H1 (cell line): ENCODE measurements around the gene SHC3. TPM values are rescaled to one million over a fixed set of nuclear protein-coding genes. Genes with fewer than 3 reads are reported as not detected.

ENCODE experiments used
- CTCF ChIA-PET: fragments of 300-600 bp; sonication (Branson Sonifier 250); formaldehyde crosslinking; loops from one replicate; lab custom pipeline; 2021; ENCODE audit not compliant: partially characterized antibody; lab: Charles Lee
- POLR2A ChIA-PET: fragments of 300-600 bp; sonication (Branson Sonifier 250); formaldehyde crosslinking; loops from one replicate; lab custom pipeline; 2021; ENCODE audit warnings: inconsistent platforms; ENCODE audit not compliant: partially characterized antibody; lab: Charles Lee
- DNase-seq, 2 experiments: peaks; one replicate each; pipeline versions ENCODE4 v3.0.0 to v3.0.0-alpha.2; 2010 to 2022; ENCODE audit warnings: low spot score in 2 of 2, low read depth in 1 of 2, mixed read lengths in 1 of 2
- FAIRE-seq: peaks from 2 replicates; lab custom pipeline; 2011; peaks lifted over from hg19 to GRCh38; lab: Jason Lieb, UNC
- H2AFZ ChIP-seq: 2 replicates; pipeline ENCODE4 v1.8.1; 2012; ENCODE audit warnings: low read length, inconsistent platforms
- H2AK5ac ChIP-seq: 2 replicates; pipeline ENCODE4 v1.6.1; 2013; ENCODE audit warnings: low read depth, low read length
- H2BK120ac ChIP-seq: replicated peaks from 2 replicates; pipeline ENCODE3; 2013; ENCODE audit warnings: low read depth, low read length, inconsistent platforms
- H2BK12ac ChIP-seq: 2 replicates; pipeline ENCODE4 v1.6.1; 2013; ENCODE audit warnings: low read depth, low read length
- H2BK15ac ChIP-seq: 2 replicates; pipeline ENCODE4 v1.6.1; 2013; ENCODE audit warnings: low read length
- H2BK20ac ChIP-seq: 2 replicates; pipeline ENCODE4 v1.6.1; 2013; ENCODE audit warnings: low read length
- H2BK5ac ChIP-seq: 2 replicates; pipeline ENCODE4 v1.6.1; 2013; ENCODE audit warnings: low read depth, low read length
- H3K14ac ChIP-seq: 2 replicates; pipeline ENCODE4 v1.6.1; 2013; ENCODE audit warnings: inconsistent platforms; ENCODE audit not compliant: insufficient read length
- H3K18ac ChIP-seq: 2 replicates; pipeline ENCODE4 v1.6.1; 2013; ENCODE audit warnings: low read length; ENCODE audit errors: extremely low read depth
- H3K23ac ChIP-seq: 2 replicates; pipeline ENCODE4 v1.6.1; 2013; ENCODE audit warnings: inconsistent platforms; ENCODE audit not compliant: insufficient read length
- H3K23me2 ChIP-seq: 2 replicates; pipeline ENCODE4 v1.6.1; 2013; ENCODE audit warnings: low read depth, low read length
- H3K27ac ChIP-seq: 2 replicates; pipeline ENCODE4 v1.6.1; 2011; ENCODE audit warnings: low read depth, low read length, inconsistent platforms
- H3K27me3 ChIP-seq, 4 experiments: replicated peaks in 1 of 4; 1 replicate in 1 of 4; 2 replicates in 3 of 4; pipeline versions ENCODE4 v1.6.1 to v1.8.1; 2011 to 2013; ENCODE audit warnings: low read length in 3 of 4, mild to moderate bottlenecking in 3 of 4, inconsistent platforms in 2 of 4, mixed read lengths in 2 of 4, moderate library complexity in 1 of 4; ENCODE audit not compliant: control insufficient read depth in 3 of 4, insufficient read depth in 3 of 4; ENCODE audit errors: extremely low read depth in 1 of 4
- H3K36me3 ChIP-seq, 4 experiments: 2 replicates each; pipeline versions ENCODE4 v1.6.1 to v1.8.1; 2011 to 2013; ENCODE audit warnings: mild to moderate bottlenecking in 4 of 4, low read length in 3 of 4, moderate library complexity in 2 of 4, control low read depth in 1 of 4, inconsistent platforms in 1 of 4; ENCODE audit not compliant: insufficient read depth in 4 of 4, control insufficient read depth in 2 of 4
- H3K4ac ChIP-seq: replicated peaks from 2 replicates; pipeline ENCODE3; 2013; ENCODE audit warnings: low read length, low read depth, mixed read lengths, inconsistent platforms; ENCODE audit not compliant: insufficient read length
- H3K4me1 ChIP-seq, 4 experiments: replicated peaks in 1 of 4; 1 replicate in 1 of 4; 2 replicates in 3 of 4; pipeline versions ENCODE4 v1.6.1 to v1.8.1; 2011 to 2013; ENCODE audit warnings: low read length in 3 of 4, inconsistent platforms in 2 of 4, mixed read lengths in 1 of 4; ENCODE audit not compliant: insufficient read depth in 4 of 4, control insufficient read depth in 3 of 4
- H3K4me2 ChIP-seq, 2 experiments: 2 replicates each; pipeline versions ENCODE4 v1.6.1 to v1.8.1; 2011 to 2013; ENCODE audit warnings: low read depth in 2 of 2, low read length in 2 of 2, control low read depth in 1 of 2, inconsistent platforms in 1 of 2, mild to moderate bottlenecking in 1 of 2; ENCODE audit not compliant: insufficient read depth in 1 of 2
- H3K4me3 ChIP-seq, 4 experiments: fragments of 200-600, 300-600 bp in 1 of 4; sonication (generic), shearing (Covaris generic), sonication (Bioruptor Twin) in 1 of 4; 2 replicates each; pipeline versions ENCODE4 v1.5.1 to v1.8.1; 2011 to 2016; ENCODE audit warnings: low read length in 4 of 4, low read depth in 3 of 4, control low read depth in 2 of 4, inconsistent platforms in 2 of 4, mild to moderate bottlenecking in 2 of 4, mixed read lengths in 1 of 4, moderate library complexity in 1 of 4; ENCODE audit not compliant: insufficient read depth in 2 of 4; ENCODE audit errors: extremely low read depth in 1 of 4
- H3K56ac ChIP-seq: replicated peaks from 2 replicates; pipeline ENCODE3; 2013; ENCODE audit warnings: low read depth, mild to moderate bottlenecking, mixed read lengths, low read length, inconsistent platforms; ENCODE audit not compliant: insufficient read length
- H3K79me1 ChIP-seq: 2 replicates; pipeline ENCODE4 v1.6.1; 2013; ENCODE audit warnings: low read depth, low read length, control low read depth
- H3K79me2 ChIP-seq, 2 experiments: 2 replicates each; pipeline versions ENCODE4 v1.6.1 to v1.8.1; 2012 to 2013; ENCODE audit warnings: low read length in 2 of 2, mild to moderate bottlenecking in 2 of 2, inconsistent platforms in 1 of 2; ENCODE audit not compliant: insufficient read depth in 2 of 2, control insufficient read depth in 1 of 2
- H3K9ac ChIP-seq, 4 experiments: replicated peaks in 1 of 4; 1 replicate in 1 of 4; 2 replicates in 3 of 4; pipeline versions ENCODE4 v1.6.1 to v1.8.1; 2011 to 2013; ENCODE audit warnings: low read depth in 3 of 4, low read length in 3 of 4, control low read depth in 2 of 4, mild to moderate bottlenecking in 2 of 4, moderate library complexity in 2 of 4, inconsistent platforms in 1 of 4; ENCODE audit errors: extremely low read depth in 1 of 4
- H3K9me3 ChIP-seq, 2 experiments: 2 replicates each; pipeline versions ENCODE4 v1.6.1 to v1.8.1; 2012 to 2013; ENCODE audit warnings: mild to moderate bottlenecking in 2 of 2, moderate library complexity in 2 of 2, control low read depth in 1 of 2, inconsistent platforms in 1 of 2, low read depth in 1 of 2, low read length in 1 of 2, mixed read lengths in 1 of 2; ENCODE audit not compliant: insufficient read depth in 2 of 2
- H4K20me1 ChIP-seq, 2 experiments: replicated peaks in 1 of 2; 2 replicates each; pipeline versions ENCODE3 to v1.8.1; 2011 to 2013; ENCODE audit warnings: inconsistent platforms in 2 of 2, low read length in 2 of 2, mild to moderate bottlenecking in 1 of 2; ENCODE audit not compliant: insufficient read depth in 2 of 2, control insufficient read depth in 1 of 2
- H4K5ac ChIP-seq: 2 replicates; pipeline ENCODE4 v1.6.1; 2013; ENCODE audit warnings: low read length, low read depth, mixed read lengths, inconsistent platforms; ENCODE audit not compliant: insufficient read length
- H4K8ac ChIP-seq: 2 replicates; pipeline ENCODE4 v1.8.0; 2013; ENCODE audit warnings: mild to moderate bottlenecking, moderate library complexity, low read length, inconsistent platforms; ENCODE audit not compliant: insufficient read depth; ENCODE audit errors: extremely low read depth
- H4K91ac ChIP-seq: replicated peaks from 2 replicates; pipeline ENCODE3; 2013; ENCODE audit warnings: low read length, mixed read lengths, inconsistent platforms; ENCODE audit not compliant: insufficient read length
- BRCA1 ChIP-seq: IDR thresholded peaks from 2 replicates; pipeline ENCODE4 v1.6.1; 2012; ENCODE audit warnings: low read depth, low read length, improper control_type of control experiment
- CBX5 ChIP-seq: fragments of 300-800, 300-1000 bp; sonication (generic); IDR thresholded peaks from 2 replicates; pipeline ENCODE4 v1.7.1; 2016; ENCODE audit warnings: antibody characterized with exemption, low read length, low read depth
- CREB1 ChIP-seq: IDR thresholded peaks from 2 replicates; pipeline ENCODE4 v1.6.1; 2012; ENCODE audit warnings: inconsistent platforms
- CTCF ChIP-seq, 3 experiments: IDR thresholded peaks; 1 replicate in 2 of 3; 2 replicates in 1 of 3; pipeline versions ENCODE4 v1.5.1 to v1.6.1; 2011; ENCODE audit warnings: low read length in 3 of 3, mild to moderate bottlenecking in 3 of 3, inconsistent platforms in 2 of 3, low read depth in 1 of 3, moderate library complexity in 1 of 3; ENCODE audit not compliant: insufficient read depth in 1 of 3; ENCODE audit errors: control extremely low read depth in 1 of 3
- GTF2F1 ChIP-seq: IDR thresholded peaks from 2 replicates; pipeline ENCODE4 v1.6.1; 2012; ENCODE audit warnings: low read depth, low read length, improper control_type of control experiment, borderline replicate concordance
- JUND ChIP-seq: IDR thresholded peaks from 2 replicates; pipeline ENCODE4 v1.6.1; 2011; ENCODE audit warnings: mild to moderate bottlenecking, improper control_type of control experiment, low read length
- PHF8 ChIP-seq: fragments of 200-600 bp; sonication (generic); conservative IDR thresholded peaks from 2 replicates; pipeline ENCODE4 v1.7.1; 2012; ENCODE audit warnings: low read depth, mild to moderate bottlenecking, inconsistent platforms, low read length, moderate library complexity
- RXRA ChIP-seq: IDR thresholded peaks from 2 replicates; pipeline ENCODE4 v1.6.1; 2011; ENCODE audit warnings: low read depth, mild to moderate bottlenecking, low read length, moderate library complexity; ENCODE audit not compliant: insufficient read depth
- SRF ChIP-seq: IDR thresholded peaks from 2 replicates; pipeline ENCODE4 v1.6.1; 2011; ENCODE audit warnings: mild to moderate bottlenecking, low read depth, low read length, moderate library complexity
- TBP ChIP-seq: IDR thresholded peaks from 2 replicates; pipeline ENCODE4 v1.6.1; 2011; ENCODE audit warnings: low read depth, low read length, improper control_type of control experiment
- WGBS, 2 experiments: shearing (Covaris generic) in 1 of 2; methylation state at CpG; one replicate each; pipeline versions ENCODE4 v1.1.6 to v1.1.7; 2013 to 2015; ENCODE audit warnings: low lambda C conversion rate in 2 of 2, mixed read lengths in 2 of 2, inconsistent platforms in 1 of 2, low coverage in 1 of 2, missing lambda C conversion rate in 1 of 2; ENCODE audit not compliant: insufficient replicate concordance in 2 of 2, insufficient coverage in 1 of 2, insufficient read length in 1 of 2; ENCODE audit errors: extremely low coverage in 1 of 2, missing lambda C conversion rate in 1 of 2; 5-methylcytosine and 5-hydroxymethylcytosine counted together
- polyA plus RNA-seq, 7 experiments: library from polyadenylated mRNA; depleted of rRNA in 3 of 7; stranded (reverse) in 5 of 7; unstranded in 2 of 7; fragments of >200 nt in 5 of 7; fragments of 200-250 nt in 2 of 7; gene quantifications; 1 replicate in 5 of 7; 2 replicates in 1 of 7; 4 replicates in 1 of 7; pipeline versions ENCODE4 v1.2.1 to v1.2.3, GENCODE V29; 2011 to 2013; ENCODE audit warnings: missing spikeins in 2 of 7, mixed read lengths in 2 of 7
- total RNA-seq: library from RNA; stranded (reverse); fragmentation: NEBNext Ultra II Directional; extraction: Animal tissue kit (Norgen Biotek cat#: 25700); gene quantifications from 2 replicates; pipeline ENCODE4 v1.2.1, GENCODE V29; 2021
- TF ChIP-seq, protein P1 (sequence below): IDR thresholded peaks from 2 replicates; pipeline ENCODE4 v1.6.1; 2012; ENCODE audit warnings: low read length, inconsistent platforms

Gene SHC3
- total and polyA plus RNA-seq, 2 of the 8 experiments (the other 6 are each of a cell fraction or from before 2014, with no cell fraction given): 1.4 to 7.1 TPM

DNA sequence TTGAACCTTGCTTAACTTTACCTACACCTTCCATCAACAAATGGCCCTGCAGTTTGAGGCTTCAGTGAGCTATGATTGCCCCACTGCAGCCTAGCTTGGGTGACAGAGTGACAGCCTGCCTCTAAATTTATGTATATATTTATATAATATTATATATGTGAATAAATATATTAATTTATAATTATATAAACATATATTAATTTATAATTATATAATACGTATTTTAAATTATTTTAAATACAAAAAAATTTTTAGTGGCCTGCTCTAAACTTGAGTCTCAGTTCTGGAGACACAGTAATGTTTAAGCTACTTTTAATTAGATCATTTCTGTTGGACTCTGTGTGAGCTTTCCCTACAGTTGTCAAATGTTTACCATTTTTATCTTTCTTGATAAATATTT is 9.3 kb upstream of the SHC3 start:
- no peak for FAIRE-seq
- POLR2A ChIA-PET: no interaction called here
- TF ChIP-seq BRCA1 (no peak), CTCF (IDR thresholded peaks at IDR 0.05; ENCODE audit: control extremely low read depth in 1 of 3, insufficient read depth in 1 of 3, low read depth in 1 of 3, low read length in 3 of 3) (no peak), RXRA (no peak), PHF8 (no peak), GTF2F1 (no peak), CREB1 (no peak), CBX5 (no peak), TBP (no peak), JUND (no peak), SRF (no peak)
- TF ChIP-seq, protein P1, sequence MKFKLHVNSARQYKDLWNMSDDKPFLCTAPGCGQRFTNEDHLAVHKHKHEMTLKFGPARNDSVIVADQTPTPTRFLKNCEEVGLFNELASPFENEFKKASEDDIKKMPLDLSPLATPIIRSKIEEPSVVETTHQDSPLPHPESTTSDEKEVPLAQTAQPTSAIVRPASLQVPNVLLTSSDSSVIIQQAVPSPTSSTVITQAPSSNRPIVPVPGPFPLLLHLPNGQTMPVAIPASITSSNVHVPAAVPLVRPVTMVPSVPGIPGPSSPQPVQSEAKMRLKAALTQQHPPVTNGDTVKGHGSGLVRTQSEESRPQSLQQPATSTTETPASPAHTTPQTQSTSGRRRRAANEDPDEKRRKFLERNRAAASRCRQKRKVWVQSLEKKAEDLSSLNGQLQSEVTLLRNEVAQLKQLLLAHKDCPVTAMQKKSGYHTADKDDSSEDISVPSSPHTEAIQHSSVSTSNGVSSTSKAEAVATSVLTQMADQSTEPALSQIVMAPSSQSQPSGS: no peak

More for the DNA sequence above, 9.3 kb upstream of the SHC3 start:
- Histone ChIP-seq H3K14ac (no peak overlapping the region), H3K18ac (no peak overlapping the region), H3K9me3 (no peaks in the 10 kb centered on the region), H3K36me3 (no peaks in the 10 kb centered on the region), H2AFZ (no peak overlapping the region), H3K56ac (no peak overlapping the region), H2BK20ac (no peak overlapping the region), H3K4me1 (no peaks in the 10 kb centered on the region), H2AK5ac (no peak overlapping the region), H2BK120ac (no peak overlapping the region), H3K4ac (no peak overlapping the region), H4K5ac (no peak overlapping the region), H2BK5ac (no peak overlapping the region), H3K4me3 (no peak overlapping the region), H3K27ac (no peak overlapping the region), H3K79me1 (no peaks in the 10 kb centered on the region), H4K20me1 (no peaks in the 10 kb centered on the region), H3K9ac (no peak overlapping the region), H2BK15ac (no peak overlapping the region), H3K4me2 (no peak overlapping the region), H3K79me2 (no peaks in the 10 kb centered on the region), H4K91ac (no peak overlapping the region), H2BK12ac (no peak overlapping the region), H3K23me2 (no peaks in the 10 kb centered on the region), H4K8ac (no peak overlapping the region), H3K27me3 (no peaks in the 10 kb centered on the region), H3K23ac (no peak overlapping the region)
- 79% methylated on average over 1 of the region's 1 CpG; no CpG with 5 or more reads in 1 of the 2 experiments for WGBS, 2 experiments
- CTCF ChIA-PET: no interaction called here
- no peak for DNase-seq
